ENCODE results near the gene TRIM56.

TRIM56 gene

DNA sequence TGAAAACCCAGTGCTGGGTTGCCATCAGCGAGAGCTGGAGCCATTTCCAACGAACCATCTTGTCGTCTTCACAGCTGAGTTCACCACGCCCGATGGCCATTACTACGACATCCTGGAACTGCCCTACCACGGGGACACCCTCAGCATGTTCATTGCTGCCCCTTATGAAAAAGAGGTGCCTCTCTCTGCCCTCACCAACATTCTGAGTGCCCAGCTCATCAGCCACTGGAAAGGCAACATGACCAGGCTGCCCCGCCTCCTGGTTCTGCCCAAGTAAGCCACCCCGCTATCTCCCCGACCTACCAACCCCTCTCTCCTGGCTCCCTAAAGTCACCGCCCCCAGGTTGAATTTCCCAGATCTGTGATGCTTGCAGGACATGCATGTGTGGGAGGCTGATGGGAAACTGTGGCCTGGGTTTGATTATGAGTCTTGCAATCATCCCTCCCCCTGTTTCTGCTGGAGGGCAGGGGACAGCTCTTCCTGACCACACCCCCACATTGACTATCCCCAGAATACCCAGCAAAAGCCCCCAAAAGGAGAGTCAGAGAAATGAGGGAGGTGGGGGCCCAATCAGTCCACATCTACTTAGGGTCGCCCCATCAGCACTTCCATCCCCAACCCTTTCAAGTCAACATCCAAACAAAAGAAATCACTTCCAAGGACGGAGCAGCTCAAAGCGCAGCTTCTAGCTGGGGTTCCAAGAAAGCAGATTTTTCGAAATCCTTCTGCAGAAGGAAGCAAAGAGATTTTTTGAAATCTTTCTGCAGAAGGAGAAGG lies 48.5 kb downstream of the TRIM56 start:
- DNase-seq (ENCODE audit: low spot score) = no peak

DNA sequence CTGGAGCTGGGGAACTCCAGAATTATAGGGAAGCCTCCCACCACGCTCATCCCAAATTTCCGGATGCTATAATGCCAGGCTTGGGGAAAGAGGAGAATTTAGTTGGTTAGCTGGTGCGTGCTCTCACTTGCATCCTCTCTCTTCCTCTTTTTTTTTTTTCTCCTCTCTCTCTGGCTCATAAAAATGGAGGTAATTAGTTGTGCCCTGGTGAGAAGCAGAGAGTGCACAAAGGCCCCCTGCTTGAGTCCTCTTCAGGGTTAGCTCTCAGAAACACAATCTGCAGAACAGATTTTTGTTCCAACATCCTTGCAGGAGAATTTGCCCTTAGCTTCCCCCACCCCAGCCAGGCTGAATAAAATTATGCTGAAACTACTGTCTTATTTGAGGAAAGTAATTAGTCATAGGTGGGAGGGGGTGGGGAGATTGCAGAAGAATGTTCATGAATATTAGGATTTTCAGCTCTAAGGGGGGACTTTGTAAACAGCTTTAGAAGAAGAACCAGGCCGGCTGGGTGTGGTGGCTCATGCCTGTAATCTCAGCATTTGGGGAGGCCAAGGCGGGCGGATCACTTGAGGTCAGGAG lies 49.2 kb downstream of the TRIM56 start:
- no peak for DNase-seq (ENCODE audit: low spot score)

DNA sequence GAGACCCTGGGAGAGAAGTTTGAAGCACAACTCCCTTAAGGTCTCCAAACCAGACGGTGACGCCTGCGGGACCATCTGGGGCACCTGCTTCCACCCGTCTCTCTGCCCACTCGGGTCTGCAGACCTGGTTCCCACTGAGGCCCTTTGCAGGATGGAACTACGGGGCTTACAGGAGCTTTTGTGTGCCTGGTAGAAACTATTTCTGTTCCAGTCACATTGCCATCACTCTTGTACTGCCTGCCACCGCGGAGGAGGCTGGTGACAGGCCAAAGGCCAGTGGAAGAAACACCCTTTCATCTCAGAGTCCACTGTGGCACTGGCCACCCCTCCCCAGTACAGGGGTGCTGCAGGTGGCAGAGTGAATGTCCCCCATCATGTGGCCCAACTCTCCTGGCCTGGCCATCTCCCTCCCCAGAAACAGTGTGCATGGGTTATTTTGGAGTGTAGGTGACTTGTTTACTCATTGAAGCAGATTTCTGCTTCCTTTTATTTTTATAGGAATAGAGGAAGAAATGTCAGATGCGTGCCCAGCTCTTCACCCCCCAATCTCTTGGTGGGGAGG lies 52.5 kb downstream of the TRIM56 start:
- DNase-seq (ENCODE audit: low spot score) = no peak

DNA sequence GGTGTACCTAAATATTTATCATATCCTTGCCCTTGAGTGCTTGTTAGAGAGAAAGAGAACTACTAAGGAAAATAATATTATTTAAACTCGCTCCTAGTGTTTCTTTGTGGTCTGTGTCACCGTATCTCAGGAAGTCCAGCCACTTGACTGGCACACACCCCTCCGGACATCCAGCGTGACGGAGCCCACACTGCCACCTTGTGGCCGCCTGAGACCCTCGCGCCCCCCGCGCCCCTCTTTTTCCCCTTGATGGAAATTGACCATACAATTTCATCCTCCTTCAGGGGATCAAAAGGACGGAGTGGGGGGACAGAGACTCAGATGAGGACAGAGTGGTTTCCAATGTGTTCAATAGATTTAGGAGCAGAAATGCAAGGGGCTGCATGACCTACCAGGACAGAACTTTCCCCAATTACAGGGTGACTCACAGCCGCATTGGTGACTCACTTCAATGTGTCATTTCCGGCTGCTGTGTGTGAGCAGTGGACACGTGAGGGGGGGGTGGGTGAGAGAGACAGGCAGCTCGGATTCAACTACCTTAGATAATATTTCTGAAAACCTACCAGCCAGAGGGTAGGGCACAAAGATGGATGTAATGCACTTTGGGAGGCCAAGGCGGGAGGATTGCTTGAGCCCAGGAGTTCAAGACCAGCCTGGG lies 53.1 kb downstream of the TRIM56 start:
- peak; percentile 64 for DNase-seq (ENCODE audit: low spot score)

DNA sequence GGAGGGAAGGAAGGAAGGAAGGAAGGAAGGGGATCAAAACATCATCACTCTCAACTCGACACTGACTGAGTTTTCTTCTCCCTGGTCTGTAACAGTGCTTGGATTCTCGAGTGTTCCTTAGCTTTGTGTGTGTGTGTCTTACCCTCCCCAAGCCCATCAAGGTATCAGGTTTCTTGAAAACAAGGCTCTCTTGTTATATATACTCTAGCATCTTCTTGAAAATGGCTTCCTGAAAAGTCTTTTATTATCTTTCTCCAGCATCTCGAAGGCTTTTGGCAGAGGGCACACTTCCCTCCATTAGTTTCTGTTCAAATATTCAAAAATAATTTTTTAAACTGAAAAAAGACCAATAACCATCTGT lies 55.0 kb downstream of the TRIM56 start:
- no peak for DNase-seq (ENCODE audit: low spot score)

DNA sequence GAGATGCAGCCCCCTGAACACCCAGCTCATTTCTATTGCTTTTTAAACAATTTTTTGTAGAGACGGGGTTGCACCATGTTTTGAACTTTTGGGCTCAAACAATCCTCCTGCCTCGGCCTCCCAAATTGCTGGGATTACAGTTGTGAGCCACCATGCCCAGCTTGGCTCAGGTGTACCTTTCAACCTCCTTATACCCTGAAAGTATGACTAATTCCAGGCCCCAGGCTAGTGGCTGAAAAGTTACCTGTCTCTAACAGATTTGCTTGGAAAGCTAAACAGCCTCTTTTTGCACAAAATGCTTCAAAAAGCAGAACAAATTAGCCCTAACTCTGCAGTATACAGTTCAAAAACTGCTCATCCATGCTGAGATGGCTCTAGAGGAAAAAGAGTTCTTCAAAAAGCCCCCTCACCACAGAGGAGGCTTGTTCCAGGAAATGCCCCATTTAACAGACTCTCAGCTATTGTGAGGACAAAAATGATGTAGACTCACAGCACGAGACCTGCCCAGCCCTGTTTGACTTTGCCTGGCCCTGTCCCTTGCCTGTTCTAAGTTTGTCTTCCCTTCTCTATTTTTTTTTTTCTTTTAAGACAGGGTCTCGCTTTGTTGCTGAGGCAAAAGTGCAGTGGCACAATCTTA lies 55.6 kb downstream of the TRIM56 start:
- DNase-seq (ENCODE audit: low spot score) = no peak
